Astrocyte of the cerebellum (primary cell): ENCODE data around the gene MYO1E.
"Not testable (repeated sequence)": the region's sequence is repeated elsewhere in the genome, so short reads cannot be mapped to it uniquely, and the experiment has no call there.

Source experiments
- DNase-seq: peaks from one replicate; pipeline ENCODE4 v3.0.0-alpha.2; 2011; ENCODE audit warnings: low read depth
- H3K4me3 ChIP-seq: 2 replicates; pipeline ENCODE4 v1.5.1; 2011; ENCODE audit warnings: mild to moderate bottlenecking, low read depth, low read length, moderate library complexity
- CTCF ChIP-seq: IDR thresholded peaks from 2 replicates; pipeline ENCODE4 v1.5.1; 2012; ENCODE audit warnings: low read length, low read depth, moderate library complexity, mild to moderate bottlenecking; ENCODE audit errors: missing control alignments
- in situ Hi-C: cut with HindIII; loops from 2 replicates; pipeline ENCODE4 v1.10.0; 2017; ENCODE audit warnings: low sequenced_read_pairs

MYO1E gene

GRCh38 chr15:59410391-59410896 lies 37.8 kb upstream of the MYO1E start:
- in situ Hi-C loops, result no loop called here
- DNase-seq, result no peak
- TF ChIP-seq CTCF, result no peak
- H3K4me3 ChIP-seq, result no peak overlapping the region

- H3K4me3 ChIP-seq, result no peak overlapping the region
- DNase-seq, result no peak
- no peak for TF ChIP-seq CTCF
- in situ Hi-C loops, result no loop called here
Measured at GRCh38 chr15:59407946-59408345, 35.3 kb upstream of the MYO1E start.

GRCh38 chr15:59406446-59406845 lies 33.8 kb upstream of the MYO1E start:
- in situ Hi-C loops, result no loop called here
- no peak for TF ChIP-seq CTCF
- no peak for DNase-seq
- H3K4me3 ChIP-seq, result no peak overlapping the region

- H3K4me3 ChIP-seq, result no peak overlapping the region
- no peak for TF ChIP-seq CTCF
- no peak for DNase-seq
- in situ Hi-C loops, result no loop called here
Measured at GRCh38 chr15:59405079-59405478, 32.4 kb upstream of the MYO1E start.

GRCh38 chr15:59401824-59402569 lies 29.3 kb upstream of the MYO1E start:
- no peak overlapping the region for H3K4me3 ChIP-seq
- no peak for TF ChIP-seq CTCF
- in situ Hi-C loops, result no loop called here
- DNase-seq, result no peak

GRCh38 chr15:59401051-59401823 lies 28.6 kb upstream of the MYO1E start:
- DNase-seq, in situ Hi-C loops, H3K4me3 ChIP-seq: not testable (repeated sequence)
